ENCODE measurements around the gene PNPLA5.

Gene PNPLA5, protein sequence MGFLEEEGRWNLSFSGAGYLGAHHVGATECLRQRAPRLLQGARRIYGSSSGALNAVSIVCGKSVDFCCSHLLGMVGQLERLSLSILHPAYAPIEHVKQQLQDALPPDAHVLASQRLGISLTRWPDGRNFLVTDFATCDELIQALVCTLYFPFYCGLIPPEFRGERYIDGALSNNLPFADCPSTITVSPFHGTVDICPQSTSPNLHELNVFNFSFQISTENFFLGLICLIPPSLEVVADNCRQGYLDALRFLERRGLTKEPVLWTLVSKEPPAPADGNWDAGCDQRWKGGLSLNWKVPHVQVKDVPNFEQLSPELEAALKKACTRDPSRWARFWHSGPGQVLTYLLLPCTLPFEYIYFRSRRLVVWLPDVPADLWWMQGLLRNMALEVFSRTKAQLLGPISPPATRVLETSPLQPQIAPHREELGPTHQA

DNA sequence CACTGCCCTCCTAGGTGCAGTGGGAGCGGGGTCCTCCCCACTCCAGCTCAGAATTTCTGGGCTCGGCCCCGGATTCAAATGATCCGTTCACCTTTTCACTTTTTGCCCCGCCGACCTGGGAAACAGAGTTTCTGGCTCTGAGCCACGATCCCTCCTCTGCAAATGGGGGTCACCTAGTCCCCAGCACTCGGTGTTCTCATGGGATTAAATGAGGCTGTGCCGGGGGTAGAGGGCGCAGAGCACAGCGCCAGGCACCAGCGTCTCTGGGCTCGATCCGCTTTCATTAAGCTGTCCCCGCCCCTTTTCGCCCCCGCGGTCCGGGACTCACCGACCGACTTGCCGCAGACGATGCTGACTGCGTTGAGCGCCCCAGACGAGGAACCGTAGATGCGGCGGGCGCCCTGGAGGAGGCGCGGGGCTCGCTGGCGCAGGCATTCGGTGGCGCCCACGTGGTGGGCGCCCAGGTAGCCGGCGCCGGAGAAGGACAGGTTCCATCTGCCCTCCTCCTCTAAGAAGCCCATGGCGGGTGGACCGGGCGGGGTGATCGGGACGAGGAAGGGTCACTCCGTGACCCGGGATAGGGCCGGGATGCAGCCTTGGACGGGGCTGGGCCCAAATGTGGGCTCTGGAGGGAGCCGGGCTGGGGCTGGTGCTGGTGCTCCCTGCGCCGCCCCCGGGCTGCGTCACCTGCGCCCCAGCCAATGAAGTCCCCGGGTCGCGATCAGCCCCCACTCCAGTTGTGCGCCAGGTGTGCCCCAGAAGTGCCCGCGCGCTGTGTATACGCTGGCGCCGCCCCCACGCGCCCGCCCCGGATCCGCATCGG lies at the start of gene PNPLA5:
TSS of gene PNPLA5 (minus strand) at position 654 of the 823 bp plus-strand sequence. CDS start at position 521, 133 bp downstream.
- peak within 1 kb of the TSS; percentile 23 for H3K9ac ChIP-seq (ENCODE audit: low read length)
- H3K36me3 ChIP-seq (ENCODE audit: control insufficient read depth, insufficient read depth, low read length), result no peaks in the 10 kb centered on the region
- no peaks in the 10 kb centered on the region for H3K4me1 ChIP-seq (ENCODE audit: control insufficient read depth, insufficient read depth, low read length)
- peak within 1 kb of the TSS; percentile 80 for H3K4me3 ChIP-seq (ENCODE audit: low read depth, low read length)
- peaks cover 49% of the 10 kb centered on the region for H3K27me3 ChIP-seq (ENCODE audit: control insufficient read depth, insufficient read depth, low read length)
- no peaks in the 10 kb centered on the region for H3K9me3 ChIP-seq (ENCODE audit: control insufficient read depth, insufficient read depth, low read depth, low read length)
- H3K27ac ChIP-seq (ENCODE audit: low read depth, low read length), result no peak within 1 kb of the TSS

DNA sequence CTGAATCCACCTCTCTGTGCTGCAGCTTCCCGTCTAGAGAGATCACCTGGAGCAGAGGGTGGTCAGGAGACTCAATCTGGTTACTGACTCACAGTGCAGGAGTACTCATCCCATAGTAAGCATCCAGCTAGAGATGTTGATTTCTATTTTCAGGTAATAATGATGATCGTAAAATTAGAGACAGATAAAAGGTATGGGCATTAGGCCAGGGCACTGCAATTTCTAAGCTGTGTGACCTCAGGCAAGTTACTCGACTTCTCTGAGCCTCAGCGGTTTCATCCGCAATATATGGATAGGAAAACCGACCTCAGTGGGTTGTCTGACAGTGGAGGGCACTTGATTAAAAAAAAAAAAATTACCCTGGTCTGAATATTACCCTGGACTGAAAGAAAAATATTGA lies 49.6 kb upstream of the PNPLA5 start:
- H3K36me3 ChIP-seq (ENCODE audit: control insufficient read depth, insufficient read depth, low read length), result peaks cover 89% of the 10 kb centered on the region
- H3K9ac ChIP-seq (ENCODE audit: low read length), result no peak overlapping the region
- no peaks in the 10 kb centered on the region for H3K27me3 ChIP-seq (ENCODE audit: control insufficient read depth, insufficient read depth, low read length)
- H3K4me3 ChIP-seq (ENCODE audit: low read depth, low read length), result no peak overlapping the region
- H3K4me1 ChIP-seq (ENCODE audit: control insufficient read depth, insufficient read depth, low read length), result no peaks in the 10 kb centered on the region
- no peaks in the 10 kb centered on the region for H3K9me3 ChIP-seq (ENCODE audit: control insufficient read depth, insufficient read depth, low read depth, low read length)
- H3K27ac ChIP-seq (ENCODE audit: low read depth, low read length), result no peak overlapping the region

DNA sequence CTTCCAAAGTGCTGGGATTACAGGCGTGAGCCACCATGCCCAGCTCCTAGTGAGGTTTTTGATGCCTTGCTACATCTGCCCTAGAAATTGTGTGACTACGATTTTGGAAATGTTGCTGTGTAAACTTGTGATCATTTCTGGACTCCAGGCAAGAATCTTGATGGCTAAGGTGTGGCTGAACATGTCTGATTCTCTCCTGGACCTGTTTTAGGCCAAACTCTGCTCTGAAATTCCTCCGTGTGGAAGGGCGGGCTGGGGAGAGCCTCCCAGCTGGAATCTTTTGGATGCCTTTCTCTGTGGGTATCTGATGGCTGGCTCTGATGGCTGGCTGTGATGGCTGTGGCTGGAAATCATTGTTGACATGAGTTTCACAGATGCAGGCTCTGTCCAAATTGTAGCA lies 40.0 kb upstream of the PNPLA5 start:
- Histone ChIP-seq H3K4me3 (ENCODE audit: low read depth, low read length) (no peak overlapping the region), H3K9ac (ENCODE audit: low read length) (no peak overlapping the region), H3K27me3 (ENCODE audit: control insufficient read depth, insufficient read depth, low read length) (no peaks in the 10 kb centered on the region), H3K36me3 (ENCODE audit: control insufficient read depth, insufficient read depth, low read length) (peaks cover 89% of the 10 kb centered on the region), H3K27ac (ENCODE audit: low read depth, low read length) (no peak overlapping the region), H3K4me1 (ENCODE audit: control insufficient read depth, insufficient read depth, low read length) (no peaks in the 10 kb centered on the region), H3K9me3 (ENCODE audit: control insufficient read depth, insufficient read depth, low read depth, low read length) (no peaks in the 10 kb centered on the region)

DNA sequence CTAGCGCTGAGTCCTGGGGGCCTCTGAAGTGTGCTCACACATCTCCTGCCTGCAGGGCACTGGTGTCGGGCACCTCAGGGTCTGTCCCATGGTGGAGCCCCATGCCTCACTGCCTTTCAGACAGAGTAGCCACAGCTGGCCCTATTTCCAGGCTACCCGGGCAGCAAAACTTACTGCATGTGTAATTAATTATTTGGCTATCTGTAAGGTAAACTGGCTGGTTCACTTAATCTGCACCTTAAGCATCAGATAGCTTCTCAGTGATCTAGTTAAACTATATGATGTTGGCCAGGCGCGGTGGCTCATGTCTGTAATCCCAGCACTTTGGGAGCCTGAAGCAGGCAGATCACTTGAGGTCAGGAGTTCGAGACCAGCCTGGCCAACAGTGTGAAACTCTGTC lies 37.1 kb upstream of the PNPLA5 start:
- Histone ChIP-seq H3K9me3 (ENCODE audit: control insufficient read depth, insufficient read depth, low read depth, low read length) (no peaks in the 10 kb centered on the region), H3K4me3 (ENCODE audit: low read depth, low read length) (no peak overlapping the region), H3K27me3 (ENCODE audit: control insufficient read depth, insufficient read depth, low read length) (no peaks in the 10 kb centered on the region), H3K4me1 (ENCODE audit: control insufficient read depth, insufficient read depth, low read length) (peaks cover 16% of the 10 kb centered on the region), H3K27ac (ENCODE audit: low read depth, low read length) (no peak overlapping the region), H3K36me3 (ENCODE audit: control insufficient read depth, insufficient read depth, low read length) (peaks cover 69% of the 10 kb centered on the region), H3K9ac (ENCODE audit: low read length) (no peak overlapping the region)

DNA sequence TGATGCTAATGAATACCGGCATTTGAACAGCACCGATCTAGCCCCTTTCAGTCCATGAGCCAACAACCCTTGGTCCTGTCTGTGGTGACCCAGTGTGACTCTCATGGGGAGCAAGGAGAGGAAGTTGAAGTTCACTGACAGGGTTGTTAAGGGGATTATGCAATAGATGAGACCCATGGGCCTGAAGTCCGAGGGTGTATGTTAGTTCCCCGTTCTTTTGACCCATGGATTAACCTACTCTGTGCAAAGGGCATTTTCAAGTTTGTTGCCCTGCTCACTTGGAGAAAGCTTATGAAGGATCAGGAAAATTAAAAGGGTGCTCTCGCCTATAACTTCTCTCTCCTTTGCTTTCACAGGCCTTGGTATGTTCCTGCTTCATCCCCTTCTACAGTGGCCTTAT lies 36.7 kb upstream of the PNPLA5 start:
- no peak overlapping the region for H3K27ac ChIP-seq (ENCODE audit: low read depth, low read length)
- no peaks in the 10 kb centered on the region for H3K9me3 ChIP-seq (ENCODE audit: control insufficient read depth, insufficient read depth, low read depth, low read length)
- no peak overlapping the region for H3K9ac ChIP-seq (ENCODE audit: low read length)
- peaks cover 16% of the 10 kb centered on the region for H3K4me1 ChIP-seq (ENCODE audit: control insufficient read depth, insufficient read depth, low read length)
- H3K4me3 ChIP-seq (ENCODE audit: low read depth, low read length), result no peak overlapping the region
- peaks cover 64% of the 10 kb centered on the region for H3K36me3 ChIP-seq (ENCODE audit: control insufficient read depth, insufficient read depth, low read length)
- no peaks in the 10 kb centered on the region for H3K27me3 ChIP-seq (ENCODE audit: control insufficient read depth, insufficient read depth, low read length)

DNA sequence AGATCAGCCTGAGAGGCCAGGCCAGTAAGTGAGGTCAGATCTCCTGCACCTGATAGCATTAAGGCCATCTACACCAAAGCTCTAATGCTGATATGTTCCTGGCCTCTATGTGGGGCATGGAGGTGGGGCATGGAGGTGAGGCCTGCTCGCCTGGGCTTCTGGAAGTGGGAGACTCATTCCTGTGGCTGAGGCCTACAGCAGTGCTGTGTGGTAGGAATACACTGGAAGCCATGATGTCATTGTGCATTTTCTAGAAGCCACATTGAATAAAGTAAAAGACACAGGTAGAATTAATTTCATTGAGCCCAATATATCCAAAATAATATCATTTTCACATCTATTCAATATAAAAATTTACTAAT lies 34.5 kb upstream of the PNPLA5 start:
- Histone ChIP-seq H3K4me3 (ENCODE audit: low read depth, low read length) (no peak overlapping the region), H3K36me3 (ENCODE audit: control insufficient read depth, insufficient read depth, low read length) (peaks cover 44% of the 10 kb centered on the region), H3K9ac (ENCODE audit: low read length) (no peak overlapping the region), H3K27ac (ENCODE audit: low read depth, low read length) (no peak overlapping the region), H3K27me3 (ENCODE audit: control insufficient read depth, insufficient read depth, low read length) (no peaks in the 10 kb centered on the region), H3K9me3 (ENCODE audit: control insufficient read depth, insufficient read depth, low read depth, low read length) (no peaks in the 10 kb centered on the region), H3K4me1 (ENCODE audit: control insufficient read depth, insufficient read depth, low read length) (peaks cover 30% of the 10 kb centered on the region)

DNA sequence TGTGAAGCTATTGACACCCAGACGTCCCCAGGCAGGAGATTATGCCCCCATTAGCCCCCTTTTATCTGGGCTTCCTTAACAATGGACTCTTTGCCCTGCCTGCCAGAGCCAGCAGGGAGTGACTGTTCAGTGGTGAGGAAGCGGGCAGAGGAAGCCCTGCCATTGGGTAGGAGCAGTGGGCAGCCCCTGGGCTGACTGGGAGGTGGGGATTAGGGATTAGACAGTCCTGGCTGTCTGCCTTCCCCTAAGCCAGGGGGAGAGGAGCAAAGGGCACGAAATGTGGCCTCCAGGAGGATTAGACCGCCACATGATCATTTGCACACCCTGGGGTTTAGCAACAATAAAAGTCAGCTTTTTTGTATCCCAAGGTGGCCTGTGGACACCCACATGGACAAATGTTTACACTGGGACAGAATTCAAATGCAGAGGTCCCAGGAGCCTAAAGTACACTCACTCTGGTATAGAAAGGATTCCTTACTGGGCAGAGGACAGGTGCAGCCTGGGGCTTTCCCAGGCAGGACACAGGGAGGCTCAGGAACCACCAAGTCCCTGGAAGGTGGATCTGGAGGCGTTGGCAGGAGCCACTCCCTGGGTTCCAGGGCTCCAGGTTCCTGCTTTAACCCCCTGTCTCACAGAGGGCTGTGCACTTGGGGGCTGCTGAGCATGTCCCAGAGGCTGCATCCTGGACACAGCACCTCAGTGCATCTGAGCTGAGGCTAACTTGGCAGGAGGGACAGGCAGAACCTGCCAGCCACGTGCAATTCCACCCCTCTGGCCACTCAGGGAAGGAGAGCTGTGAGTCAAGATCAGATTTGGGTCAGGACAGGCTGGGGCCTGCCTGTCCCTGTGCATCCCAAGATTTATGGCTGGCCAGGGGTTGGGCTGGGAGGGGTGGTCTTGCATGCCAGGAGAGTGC lies 33.9 kb upstream of the PNPLA5 start:
- Histone ChIP-seq H3K9me3 (ENCODE audit: control insufficient read depth, insufficient read depth, low read depth, low read length) (no peaks in the 10 kb centered on the region), H3K36me3 (ENCODE audit: control insufficient read depth, insufficient read depth, low read length) (peaks cover 39% of the 10 kb centered on the region), H3K4me1 (ENCODE audit: control insufficient read depth, insufficient read depth, low read length) (peaks cover 30% of the 10 kb centered on the region), H3K9ac (ENCODE audit: low read length) (peak overlapping the region; percentile 87), H3K27me3 (ENCODE audit: control insufficient read depth, insufficient read depth, low read length) (no peaks in the 10 kb centered on the region), H3K27ac (ENCODE audit: low read depth, low read length) (no peak overlapping the region), H3K4me3 (ENCODE audit: low read depth, low read length) (peak overlapping the region; percentile 86)

DNA sequence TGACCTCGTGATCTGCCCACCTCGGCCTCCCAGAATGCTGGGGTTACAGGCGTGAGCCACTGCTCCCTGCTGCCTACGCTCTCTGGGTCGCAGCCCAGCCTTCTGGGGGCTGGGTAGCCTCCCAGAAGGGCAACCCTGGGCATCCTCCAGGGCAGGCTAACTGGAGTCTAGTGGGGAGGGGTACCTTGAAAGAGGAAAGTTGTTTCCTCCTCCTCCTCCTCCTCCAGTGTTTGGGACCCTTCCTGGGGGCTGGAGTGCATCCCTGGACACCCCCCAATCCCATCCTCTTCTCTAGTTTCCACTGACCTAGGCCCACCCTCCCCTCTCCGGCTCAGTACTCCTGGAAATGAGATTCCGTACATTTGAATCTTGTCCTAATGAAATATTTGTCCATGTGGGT lies 33.1 kb upstream of the PNPLA5 start:
- Histone ChIP-seq H3K4me1 (ENCODE audit: control insufficient read depth, insufficient read depth, low read length) (peaks cover 30% of the 10 kb centered on the region), H3K9ac (ENCODE audit: low read length) (peak overlapping the region; percentile 87), H3K9me3 (ENCODE audit: control insufficient read depth, insufficient read depth, low read depth, low read length) (no peaks in the 10 kb centered on the region), H3K27me3 (ENCODE audit: control insufficient read depth, insufficient read depth, low read length) (no peaks in the 10 kb centered on the region), H3K27ac (ENCODE audit: low read depth, low read length) (no peak overlapping the region; the same call in 1 of the 2 replicates), H3K4me3 (ENCODE audit: low read depth, low read length) (peak overlapping the region; percentile 86), H3K36me3 (ENCODE audit: control insufficient read depth, insufficient read depth, low read length) (peaks cover 30% of the 10 kb centered on the region)

DNA sequence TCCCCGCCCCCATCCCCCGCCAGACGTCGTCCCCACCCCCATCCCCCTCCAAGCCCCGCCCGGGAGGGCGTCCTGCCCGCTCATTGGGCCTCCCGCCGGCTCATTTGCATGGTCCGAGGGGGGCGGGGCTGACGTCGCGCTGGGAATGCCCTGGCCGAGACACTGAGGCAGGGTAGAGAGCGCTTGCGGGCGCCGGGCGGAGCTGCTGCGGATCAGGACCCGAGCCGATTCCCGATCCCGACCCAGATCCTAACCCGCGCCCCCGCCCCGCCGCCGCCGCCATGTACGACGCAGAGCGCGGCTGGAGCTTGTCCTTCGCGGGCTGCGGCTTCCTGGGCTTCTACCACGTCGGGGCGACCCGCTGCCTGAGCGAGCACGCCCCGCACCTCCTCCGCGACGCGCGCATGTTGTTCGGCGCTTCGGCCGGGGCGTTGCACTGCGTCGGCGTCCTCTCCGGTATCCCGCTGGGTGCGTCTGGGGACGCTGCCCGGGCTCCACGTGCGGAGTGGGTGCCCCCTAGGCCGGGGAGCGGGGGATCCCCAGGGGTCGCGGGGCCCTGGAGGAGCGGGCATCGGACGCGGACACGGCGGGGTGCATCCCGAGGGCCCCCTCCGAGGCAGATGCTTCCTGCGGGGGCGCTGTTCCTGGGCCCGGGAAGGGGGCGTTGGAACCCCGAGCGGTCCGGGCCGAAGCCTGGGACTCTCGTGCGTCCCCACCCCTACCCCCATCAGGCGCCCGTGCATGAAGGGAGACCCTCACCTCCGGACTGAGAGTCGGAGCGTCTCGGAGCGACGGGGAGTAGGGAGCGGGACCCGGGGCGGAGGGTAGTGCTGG lies 32.0 kb upstream of the PNPLA5 start, which contains the start of gene PNPLA3:
TSS of gene PNPLA3 (plus strand) at position 175 of the 834 bp plus-strand sequence. CDS start at position 282, 107 bp downstream.
- H3K4me1 ChIP-seq (ENCODE audit: control insufficient read depth, insufficient read depth, low read length), result peaks cover 30% of the 10 kb centered on the region
- peak within 1 kb of the TSS; percentile 86 for H3K4me3 ChIP-seq (ENCODE audit: low read depth, low read length)
- peak within 1 kb of the TSS; percentile 85; the same call in 1 of the 2 replicates for H3K27ac ChIP-seq (ENCODE audit: low read depth, low read length)
- no peaks in the 10 kb centered on the region for H3K9me3 ChIP-seq (ENCODE audit: control insufficient read depth, insufficient read depth, low read depth, low read length)
- peak within 1 kb of the TSS; percentile 87 for H3K9ac ChIP-seq (ENCODE audit: low read length)
- H3K27me3 ChIP-seq (ENCODE audit: control insufficient read depth, insufficient read depth, low read length), result no peaks in the 10 kb centered on the region
- peaks cover 25% of the 10 kb centered on the region for H3K36me3 ChIP-seq (ENCODE audit: control insufficient read depth, insufficient read depth, low read length)

DNA sequence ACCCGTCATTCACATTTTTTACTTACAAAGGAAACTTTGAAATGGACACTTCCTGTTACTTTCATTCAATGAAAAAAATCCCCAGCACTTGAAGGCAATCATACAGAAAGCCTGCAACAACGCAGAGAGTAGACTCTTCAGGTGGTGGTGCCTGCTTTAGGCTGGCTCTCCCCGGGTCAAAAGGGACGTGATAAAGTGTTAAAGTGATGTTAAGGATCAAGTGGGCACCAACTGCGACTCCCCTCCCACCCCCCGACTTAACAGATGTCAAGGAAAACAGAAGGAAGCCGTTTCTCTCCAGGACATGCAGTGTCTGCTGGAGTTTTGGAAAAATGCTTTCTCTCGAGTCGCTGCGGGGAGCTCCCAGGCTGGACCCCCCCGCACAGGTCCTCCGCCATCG lies 31.4 kb upstream of the PNPLA5 start:
- H3K27me3 ChIP-seq (ENCODE audit: control insufficient read depth, insufficient read depth, low read length), result no peaks in the 10 kb centered on the region
- no peak overlapping the region for H3K27ac ChIP-seq (ENCODE audit: low read depth, low read length)
- H3K4me3 ChIP-seq (ENCODE audit: low read depth, low read length), result peak overlapping the region; percentile 66
- peaks cover 19% of the 10 kb centered on the region for H3K36me3 ChIP-seq (ENCODE audit: control insufficient read depth, insufficient read depth, low read length)
- peaks cover 30% of the 10 kb centered on the region for H3K4me1 ChIP-seq (ENCODE audit: control insufficient read depth, insufficient read depth, low read length)
- H3K9me3 ChIP-seq (ENCODE audit: control insufficient read depth, insufficient read depth, low read depth, low read length), result no peaks in the 10 kb centered on the region
- H3K9ac ChIP-seq (ENCODE audit: low read length), result peak overlapping the region; percentile 45

Measured in HUES6 (cell line).